HG02571 (cell line): ENCODE measurements around the gene MROH2B.
"Not testable (repeated sequence)": the region's sequence is repeated elsewhere in the genome, so short reads cannot be mapped to it uniquely, and the experiment has no call there.

ENCODE experiments used
- ATAC-seq: cut with Tn5 transposase; IDR thresholded peaks from one replicate; pipeline ENCODE4 v1.9.1; 2021; ENCODE audit warnings: mild to moderate bottlenecking, moderate library complexity; ENCODE audit not compliant: unreplicated experiment

The MROH2B gene

GRCh38 chr5:41032973-41033372 lies 38.2 kb downstream of the MROH2B start:
- no peak for ATAC-seq

GRCh38 chr5:41022600-41022999 lies 48.5 kb downstream of the MROH2B start:
- ATAC-seq, result not testable (repeated sequence)

- no peak for ATAC-seq
These were observed 58.8 kb downstream of the MROH2B start for GRCh38 chr5:41012318-41012717.

- ATAC-seq, result no peak
These were observed 60.6 kb downstream of the MROH2B start for GRCh38 chr5:41010572-41010971.

- ATAC-seq, result no peak
These were observed 61.9 kb downstream of the MROH2B start for GRCh38 chr5:41009232-41009631.

GRCh38 chr5:41004931-41005330 lies 66.2 kb downstream of the MROH2B start:
- ATAC-seq, result no peak

GRCh38 chr5:41003670-41004376 lies 67.3 kb downstream of the MROH2B start:
- no peak for ATAC-seq

- ATAC-seq, result no peak
These were observed 71.2 kb downstream of the MROH2B start for GRCh38 chr5:40999966-41000365.

GRCh38 chr5:40999142-40999541 lies 72.0 kb downstream of the MROH2B start:
- no peak for ATAC-seq

- ATAC-seq, result no peak
These were observed 75.1 kb downstream of the MROH2B start for GRCh38 chr5:40995801-40996586.

GRCh38 chr5:40991981-40992559 lies 79.1 kb downstream of the MROH2B start:
- no peak for ATAC-seq

- no peak for ATAC-seq
These were observed 79.8 kb downstream of the MROH2B start for GRCh38 chr5:40991168-40991980.

- ATAC-seq, result no peak
These were observed 82.2 kb downstream of the MROH2B start for GRCh38 chr5:40988746-40989510.

GRCh38 chr5:40987349-40987748 lies 83.8 kb downstream of the MROH2B start:
- ATAC-seq, result no peak

- no peak for ATAC-seq
These were observed 84.5 kb downstream of the MROH2B start for GRCh38 chr5:40986666-40987065.

GRCh38 chr5:40985501-40985900 lies 85.6 kb downstream of the MROH2B start:
- ATAC-seq, result no peak

GRCh38 chr5:40984884-40985283 lies 86.3 kb downstream of the MROH2B start:
- no peak for ATAC-seq

- ATAC-seq, result no peak
These were observed 87.4 kb downstream of the MROH2B start for GRCh38 chr5:40983781-40984180.

- ATAC-seq, result no peak
These were observed 89.7 kb downstream of the MROH2B start for GRCh38 chr5:40981420-40981819.

GRCh38 chr5:40976836-40977235 lies 94.3 kb downstream of the MROH2B start:
- ATAC-seq, result no peak
